GM12891 (cell line): ENCODE measurements around the gene LRRC37A. TPM values are rescaled to one million over a fixed set of nuclear protein-coding genes. Genes with fewer than 3 reads are reported as not detected.
"Not testable (repeated sequence)": the region's sequence is repeated elsewhere in the genome, so short reads cannot be mapped to it uniquely, and the experiment has no call there.

ENCODE experiments used
- DNase-seq: peaks from one replicate; pipeline ENCODE4 v3.0.0; 2011; ENCODE audit warnings: low spot score; ENCODE audit not compliant: insufficient read length
- FAIRE-seq: peaks from 2 replicates; lab custom pipeline; 2011; peaks lifted over from hg19 to GRCh38; lab: Jason Lieb, UNC
- PAX5 ChIP-seq: IDR thresholded peaks from 2 replicates; pipeline ENCODE4 v1.6.1; 2011; ENCODE audit warnings: low read length, moderate library complexity, mild to moderate bottlenecking; ENCODE audit not compliant: insufficient read depth, severe bottlenecking
- POLR2A ChIP-seq: IDR thresholded peaks from 2 replicates; pipeline ENCODE4 v1.6.1; 2011; ENCODE audit warnings: low read depth, low read length, control low read depth
- POLR2AphosphoS5 ChIP-seq: IDR thresholded peaks from 2 replicates; pipeline ENCODE4 v1.6.1; 2011; ENCODE audit warnings: low read depth, low read length, control low read depth
- POU2F2 ChIP-seq: IDR thresholded peaks from 2 replicates; pipeline ENCODE4 v1.6.1; 2011; ENCODE audit warnings: low read depth, mild to moderate bottlenecking, control low read depth, low read length, moderate library complexity
- SPI1 ChIP-seq: IDR thresholded peaks from 2 replicates; pipeline ENCODE4 v1.6.1; 2011; ENCODE audit warnings: low read depth, low read length, control low read depth
- TAF1 ChIP-seq: IDR thresholded peaks from 2 replicates; pipeline ENCODE4 v1.6.1; 2011; ENCODE audit warnings: low read depth, low read length, control low read depth
- polyA plus RNA-seq: library from polyadenylated mRNA; unstranded; fragments of >200 nt; gene quantifications from one replicate; pipeline ENCODE4 v1.2.1, GENCODE V29; 2012; ENCODE audit warnings: low read depth, missing spikeins, inconsistent platforms; ENCODE audit not compliant: missing spikeins

The LRRC37A gene
- polyA plus RNA-seq: 1.4 TPM

DNA sequence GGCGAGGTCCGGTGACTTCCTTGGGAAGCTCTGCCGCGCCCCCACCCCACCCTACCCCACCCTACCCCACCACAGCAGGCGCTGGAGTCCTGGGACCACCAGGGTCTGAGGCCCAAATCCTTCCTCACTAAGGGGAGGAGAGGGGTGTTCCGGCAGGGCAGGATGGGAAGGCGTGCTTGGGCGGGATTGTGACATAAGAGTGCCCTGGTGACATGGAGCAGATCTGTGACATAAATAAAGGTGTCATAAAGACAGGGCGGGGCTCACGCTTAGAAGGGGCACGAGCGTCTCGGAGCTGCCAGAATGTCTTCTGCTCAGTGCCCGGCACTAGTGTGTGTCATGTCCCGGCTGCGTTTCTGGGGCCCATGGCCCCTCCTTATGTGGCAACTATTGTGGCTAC lies at the start of gene LRRC37A:
Gene LRRC37A, plus strand, starts transcription at position 301 of the 400 bp plus-strand sequence. Its CDS starts 3 bp downstream, at position 304.
- FAIRE-seq, DNase-seq: not testable (repeated sequence)

DNA sequence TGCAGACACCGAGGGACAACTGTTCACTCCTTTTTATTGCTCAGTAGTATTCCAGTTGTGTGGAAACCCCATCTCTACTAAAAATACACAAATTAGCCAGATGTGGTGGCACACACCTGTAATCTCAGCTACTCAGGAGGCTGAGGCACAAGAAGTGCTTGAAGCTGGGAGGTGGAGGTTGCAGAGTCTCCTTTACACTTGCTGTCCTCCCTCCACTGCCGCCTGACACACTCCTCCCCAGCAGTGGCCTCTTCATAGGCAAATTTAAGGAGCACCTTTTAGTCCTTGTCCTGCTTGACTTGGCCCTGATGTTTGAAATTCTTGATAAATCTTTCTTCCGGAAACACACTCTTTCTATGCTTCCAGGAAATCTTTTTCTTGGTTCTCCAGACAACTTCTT lies 45.8 kb upstream of the LRRC37A start:
- DNase-seq, FAIRE-seq: not testable (repeated sequence)

DNA sequence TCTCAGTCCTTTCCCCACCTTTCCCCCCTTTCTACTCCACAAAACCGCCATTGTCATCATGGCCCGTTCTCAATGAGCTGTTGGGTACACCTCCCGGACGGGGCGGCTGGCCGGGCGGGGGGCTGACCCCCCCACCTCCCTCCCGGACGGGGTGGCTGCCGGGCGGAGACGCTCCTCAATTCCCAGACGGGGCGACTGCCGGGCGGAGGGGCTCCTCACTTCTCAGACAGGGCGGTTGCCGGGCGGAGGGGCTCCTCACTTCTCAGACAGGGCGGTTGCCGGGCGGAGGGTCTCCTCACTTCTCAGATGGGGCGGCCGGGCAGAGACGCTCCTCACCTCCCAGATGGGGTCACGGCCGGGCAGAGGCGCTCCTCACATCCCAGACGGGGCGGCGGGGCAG lies 42.1 kb upstream of the LRRC37A start:
- not testable (repeated sequence) for DNase-seq, FAIRE-seq

- DNase-seq: peak; percentile 85
- peak; percentile 98 for FAIRE-seq
These were observed 41.2 kb upstream of the LRRC37A start for GRCh38 chr17:46253722-46254121.

- not testable (repeated sequence) for FAIRE-seq, DNase-seq
These were observed 40.7 kb upstream of the LRRC37A start for GRCh38 chr17:46254215-46254614.

DNA sequence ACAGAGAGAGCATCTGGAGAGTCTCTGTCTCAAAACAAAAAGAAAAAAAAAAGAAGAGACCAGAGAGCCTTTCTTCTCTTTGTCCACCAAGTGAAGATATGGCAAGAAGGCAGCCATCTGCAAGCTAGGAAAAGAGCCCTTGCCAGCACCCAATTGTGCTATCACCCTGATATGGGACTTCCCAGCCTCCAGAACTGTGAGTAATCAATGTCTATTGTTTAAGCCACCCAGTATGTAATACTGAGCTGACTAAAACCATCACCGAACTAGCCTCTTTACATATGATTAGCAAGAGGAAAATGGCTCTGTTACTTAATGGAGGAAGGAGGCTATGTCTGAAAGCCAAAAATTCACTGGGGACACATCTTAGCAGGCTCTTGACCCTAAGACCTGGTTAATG lies 38.6 kb upstream of the LRRC37A start:
- FAIRE-seq, DNase-seq: not testable (repeated sequence)

- not testable (repeated sequence) for DNase-seq
- peak; percentile 98 for FAIRE-seq
These were observed 34.9 kb upstream of the LRRC37A start for GRCh38 chr17:46259845-46260661.

DNA sequence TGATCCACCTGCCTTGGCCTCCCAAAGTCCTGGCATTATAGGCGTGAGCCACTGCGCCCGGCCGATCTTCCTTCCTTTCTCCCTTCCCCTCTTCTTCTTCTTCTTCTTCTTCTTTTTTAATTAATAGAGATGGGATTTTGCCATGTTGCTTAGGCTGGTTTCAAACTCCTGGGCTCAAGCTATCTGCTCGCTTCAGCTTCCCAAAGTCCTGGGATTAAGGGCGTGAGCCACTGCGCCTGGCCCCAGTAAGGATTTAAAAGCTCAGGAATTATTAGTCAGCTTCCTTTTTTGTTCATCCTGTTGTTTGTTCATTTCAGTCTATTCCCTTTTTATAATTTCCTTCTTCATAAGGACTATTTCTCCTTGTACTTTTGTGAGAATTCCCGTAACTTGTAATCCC lies 32.7 kb upstream of the LRRC37A start:
- DNase-seq (no peak), FAIRE-seq (no peak)
- TF ChIP-seq PAX5 (no peak), POLR2A (no peak), SPI1 (no peak), POLR2AphosphoS5 (no peak), TAF1 (no peak), POU2F2 (no peak)

DNA sequence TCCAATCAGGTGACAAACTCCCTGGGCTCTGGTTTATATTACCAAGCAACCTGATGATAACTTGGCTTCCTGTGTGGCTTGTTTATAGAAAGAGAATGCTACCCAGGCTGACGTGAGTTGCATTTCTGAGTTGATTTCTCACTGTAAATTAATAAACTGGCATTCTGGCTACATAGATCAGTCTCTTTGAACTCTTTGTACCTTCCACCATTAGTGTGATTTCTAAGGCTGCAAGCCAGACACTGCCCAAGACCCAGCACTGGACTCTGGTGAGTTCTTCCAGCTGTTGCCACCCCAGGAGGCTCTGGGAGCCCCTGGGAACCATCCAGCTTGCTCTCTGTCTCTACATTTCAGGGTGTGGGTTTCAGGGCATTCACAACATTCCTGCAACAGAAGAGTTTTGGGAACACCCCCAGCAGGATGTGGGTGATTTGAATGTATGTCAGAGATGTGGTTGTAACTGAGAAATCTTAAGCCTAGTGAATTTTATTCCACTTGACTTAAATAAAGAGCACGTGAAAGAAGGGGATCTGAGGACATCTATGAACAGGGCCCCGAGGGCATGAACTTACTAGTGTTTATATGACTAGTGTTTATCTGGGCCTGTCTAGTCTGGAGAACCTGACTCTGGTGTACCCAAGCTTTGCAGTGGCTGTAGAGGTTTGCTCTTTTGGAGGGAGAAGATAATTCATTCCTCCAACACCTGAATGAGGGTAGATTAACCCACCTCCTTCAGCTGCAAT lies 30.3 kb upstream of the LRRC37A start:
- DNase-seq (no peak), FAIRE-seq (no peak)
- TF ChIP-seq POLR2AphosphoS5 (no peak), TAF1 (no peak), POU2F2 (no peak), POLR2A (no peak), SPI1 (no peak), PAX5 (no peak)

GRCh38 chr17:46266063-46266655 lies 28.8 kb upstream of the LRRC37A start:
- not testable (repeated sequence) for DNase-seq
- peak; percentile 66 for FAIRE-seq

GRCh38 chr17:46266656-46267544 lies 28.0 kb upstream of the LRRC37A start:
- TF ChIP-seq PAX5 (no peak), POU2F2 (no peak), TAF1 (no peak), SPI1 (peak; percentile 23; the same call in 1 of the 2 replicates), POLR2A (no peak), POLR2AphosphoS5 (0 out of 2 replicates have a peak, but pooled peaks have one; percentile 29)
- peak; percentile 91 for FAIRE-seq
- peak; percentile 98 for DNase-seq
